ENCODE measurements around the gene ATP10D.
A peak's percentile ranks its signal among the peaks of the same experiment; 100 is the strongest.
"Not testable (repeated sequence)": the region's sequence is repeated elsewhere in the genome, so short reads cannot be mapped to it uniquely, and the experiment has no call there.

Gene ATP10D

DNA sequence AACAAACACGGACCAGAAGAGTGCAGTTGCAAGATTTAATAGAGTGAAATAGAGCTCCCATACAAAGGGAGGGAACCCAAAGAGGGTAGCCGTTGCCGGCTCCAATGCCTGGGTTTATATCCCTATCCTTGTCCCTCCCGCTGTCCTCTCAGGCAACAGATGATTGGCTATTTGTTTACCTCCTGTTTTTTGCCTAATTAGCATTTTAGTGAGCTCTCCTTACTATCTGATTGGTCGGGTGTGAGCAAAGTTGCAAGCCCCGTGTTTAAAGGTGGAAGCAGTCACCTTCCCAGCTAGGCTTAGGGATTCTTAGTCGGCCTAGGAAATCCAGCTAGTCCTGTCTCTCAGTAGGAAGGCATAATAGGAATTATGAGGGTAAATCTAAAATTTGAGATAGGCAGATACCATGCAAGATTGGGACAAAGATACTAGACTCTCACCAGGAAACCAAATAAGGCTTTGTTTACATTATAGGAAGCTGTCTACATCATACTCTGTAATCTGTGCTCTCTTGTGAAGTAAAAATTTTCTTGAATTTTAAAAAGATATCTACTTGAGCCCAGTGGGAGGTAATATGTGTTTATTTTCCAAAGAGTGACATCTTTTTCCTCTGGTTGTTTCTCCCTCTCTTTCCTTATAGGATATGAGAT, 65.9 kb downstream of the ATP10D start:
- H3K4me3 Mint-ChIP-seq: no peak overlapping the region
- H3K36me3 Mint-ChIP-seq (ENCODE audit: insufficient read depth): peaks cover 1% of the 10 kb centered on the region
- H3K9me3 Mint-ChIP-seq: no peaks in the 10 kb centered on the region
- no peaks in the 10 kb centered on the region for H3K4me1 Mint-ChIP-seq
- no peaks in the 10 kb centered on the region for H3K27me3 Mint-ChIP-seq
- DNase-seq (ENCODE audit: low spot score in 2 of 2): no peak
- H3K27ac Mint-ChIP-seq (ENCODE audit: low read depth): no peak overlapping the region
- ATAC-seq (replicated peaks; ENCODE audit: extremely low read depth, poor library complexity, severe bottlenecking): no peak

DNA sequence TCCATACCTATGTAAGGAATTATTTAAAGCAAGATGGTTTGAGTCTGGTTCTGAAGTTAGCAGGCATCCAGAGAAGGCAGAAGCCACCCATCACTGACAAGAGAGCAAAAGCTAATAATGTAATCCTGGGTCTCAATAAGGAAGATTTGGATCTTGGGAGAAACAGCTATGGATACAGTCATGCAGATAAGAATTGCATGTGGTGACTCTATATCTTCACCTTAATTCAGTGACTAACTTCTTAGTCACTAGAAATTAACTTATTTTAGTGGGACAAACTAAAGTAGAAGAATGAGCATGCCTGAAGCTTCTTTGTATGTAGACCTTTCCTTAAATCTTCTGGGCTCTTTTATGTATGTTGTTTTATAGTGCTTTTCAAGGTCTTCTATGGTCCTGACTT, 66.6 kb downstream of the ATP10D start:
- no peak overlapping the region for H3K27ac Mint-ChIP-seq (ENCODE audit: low read depth)
- H3K27me3 Mint-ChIP-seq: no peaks in the 10 kb centered on the region
- H3K36me3 Mint-ChIP-seq (ENCODE audit: insufficient read depth): peaks cover 1% of the 10 kb centered on the region
- no peak overlapping the region for H3K4me3 Mint-ChIP-seq
- ATAC-seq (replicated peaks; ENCODE audit: extremely low read depth, poor library complexity, severe bottlenecking): no peak
- no peaks in the 10 kb centered on the region for H3K9me3 Mint-ChIP-seq
- no peak for DNase-seq (ENCODE audit: low spot score in 2 of 2)
- no peaks in the 10 kb centered on the region for H3K4me1 Mint-ChIP-seq

DNA sequence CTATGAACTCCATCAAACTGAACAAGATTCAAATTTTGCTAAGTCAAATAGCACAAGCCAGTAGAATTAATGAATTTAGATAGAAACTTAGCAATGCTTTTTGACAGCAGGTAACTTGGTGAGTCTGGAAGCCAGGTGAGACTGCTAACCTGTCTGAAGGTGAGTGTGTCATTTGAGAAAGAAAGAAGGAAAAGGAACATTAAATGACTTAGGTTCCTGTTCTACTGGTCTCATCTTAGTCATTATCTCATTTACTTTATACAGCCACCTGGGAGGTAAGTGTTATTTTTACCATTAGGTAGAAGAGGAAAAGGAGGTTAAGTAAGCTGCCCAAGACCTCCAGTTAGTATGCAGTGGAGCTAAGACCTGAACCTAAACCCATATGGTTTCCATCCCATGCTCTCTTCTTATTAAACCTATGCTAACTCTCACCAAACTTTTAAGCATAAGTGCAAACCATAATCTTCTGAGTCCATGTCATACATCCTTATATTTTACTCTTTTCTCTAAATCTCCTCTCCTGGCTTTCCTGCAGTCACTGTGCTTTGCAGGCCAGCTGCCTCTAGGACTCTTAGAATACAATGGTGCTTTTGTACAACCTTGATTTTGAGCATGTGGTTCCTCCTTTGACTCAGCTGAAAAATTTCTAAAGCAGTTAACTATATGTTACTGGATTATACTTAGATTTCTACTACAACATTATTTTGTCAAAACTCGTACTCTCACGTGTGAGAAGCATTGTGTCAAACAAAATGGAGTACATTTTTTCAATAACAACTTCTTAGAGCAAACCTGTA, 68.5 kb downstream of the ATP10D start:
- Mint-ChIP-seq H3K4me1 (no peaks in the 10 kb centered on the region), H3K9me3 (no peaks in the 10 kb centered on the region), H3K27ac (ENCODE audit: low read depth) (no peak overlapping the region), H3K4me3 (no peak overlapping the region), H3K36me3 (ENCODE audit: insufficient read depth) (peaks cover under 1% of the 10 kb centered on the region), H3K27me3 (no peaks in the 10 kb centered on the region)
- DNase-seq (ENCODE audit: low spot score in 2 of 2) (no peak), ATAC-seq (replicated peaks; ENCODE audit: extremely low read depth, poor library complexity, severe bottlenecking) (no peak)

DNA sequence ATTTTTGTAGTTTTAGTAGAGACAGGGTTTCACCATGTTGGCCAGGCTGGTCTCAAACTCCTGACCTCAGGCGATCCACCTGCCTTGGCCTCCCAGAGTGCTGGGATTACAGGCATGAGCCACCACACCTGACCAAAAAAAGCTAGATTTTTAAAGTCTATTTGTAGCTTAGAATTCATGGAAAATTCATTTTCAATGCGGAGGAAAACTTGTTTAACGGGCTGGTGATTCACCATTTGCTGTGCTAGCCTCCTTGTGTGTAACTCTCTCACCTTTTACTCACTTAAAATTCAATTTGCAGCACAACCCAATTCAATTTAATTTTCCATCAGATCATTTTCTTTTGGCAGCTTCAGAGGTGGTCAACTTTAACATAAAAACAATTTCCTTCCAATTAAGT, 70.8 kb downstream of the ATP10D start:
- ATAC-seq (replicated peaks; ENCODE audit: extremely low read depth, poor library complexity, severe bottlenecking); H3K27me3 Mint-ChIP-seq; H3K4me1 Mint-ChIP-seq; H3K27ac Mint-ChIP-seq (ENCODE audit: low read depth); H3K4me3 Mint-ChIP-seq; H3K9me3 Mint-ChIP-seq; H3K36me3 Mint-ChIP-seq (ENCODE audit: insufficient read depth); DNase-seq (ENCODE audit: low spot score in 2 of 2): not testable (repeated sequence)

DNA sequence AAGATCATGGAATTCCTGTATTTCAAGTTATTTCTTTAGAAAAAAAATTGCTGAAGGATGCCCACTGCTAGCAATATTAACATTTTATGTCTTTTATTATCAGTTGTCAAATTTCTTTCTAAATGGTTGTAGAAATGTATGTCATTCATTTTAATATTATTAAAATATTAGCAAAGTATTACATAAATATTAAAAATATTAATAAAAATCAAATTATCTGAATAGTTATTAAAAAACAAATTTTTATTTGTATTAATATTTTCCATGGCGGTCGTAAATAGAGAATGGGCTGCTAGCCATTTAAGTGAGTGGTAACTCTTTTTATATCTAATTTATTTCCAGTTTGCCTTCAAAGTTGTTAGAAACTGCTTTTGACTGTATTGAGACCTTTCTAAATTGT, 72.2 kb downstream of the ATP10D start:
- H3K4me1 Mint-ChIP-seq: peaks cover 3% of the 10 kb centered on the region
- no peak overlapping the region for H3K4me3 Mint-ChIP-seq
- H3K9me3 Mint-ChIP-seq: no peaks in the 10 kb centered on the region
- H3K36me3 Mint-ChIP-seq (ENCODE audit: insufficient read depth): no peaks in the 10 kb centered on the region
- no peak for ATAC-seq (replicated peaks; ENCODE audit: extremely low read depth, poor library complexity, severe bottlenecking)
- no peaks in the 10 kb centered on the region for H3K27me3 Mint-ChIP-seq
- no peak for DNase-seq (ENCODE audit: low spot score in 2 of 2)
- no peak overlapping the region for H3K27ac Mint-ChIP-seq (ENCODE audit: low read depth)

DNA sequence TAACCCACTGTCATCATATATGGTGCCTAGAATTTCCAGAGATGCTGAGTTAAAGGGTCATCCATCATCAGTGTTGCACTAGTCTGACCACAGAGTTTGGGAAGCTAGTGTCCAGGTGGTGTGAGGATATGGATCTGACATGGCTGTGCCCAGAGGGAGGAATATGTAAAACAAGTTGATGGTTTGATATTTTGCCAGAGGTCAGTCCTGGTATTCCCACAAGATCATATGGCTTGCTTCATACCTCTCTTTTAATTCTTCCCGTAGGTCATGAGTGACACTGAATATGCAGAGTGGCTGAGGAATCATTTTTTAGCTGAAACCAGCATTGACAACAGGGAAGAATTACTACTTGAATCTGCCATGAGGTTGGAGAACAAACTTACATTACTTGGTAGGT, 75.6 kb downstream of the ATP10D start:
- no peak overlapping the region for H3K27ac Mint-ChIP-seq (ENCODE audit: low read depth)
- ATAC-seq (replicated peaks; ENCODE audit: extremely low read depth, poor library complexity, severe bottlenecking) (no peak), DNase-seq (ENCODE audit: low spot score in 2 of 2) (no peak)

DNA sequence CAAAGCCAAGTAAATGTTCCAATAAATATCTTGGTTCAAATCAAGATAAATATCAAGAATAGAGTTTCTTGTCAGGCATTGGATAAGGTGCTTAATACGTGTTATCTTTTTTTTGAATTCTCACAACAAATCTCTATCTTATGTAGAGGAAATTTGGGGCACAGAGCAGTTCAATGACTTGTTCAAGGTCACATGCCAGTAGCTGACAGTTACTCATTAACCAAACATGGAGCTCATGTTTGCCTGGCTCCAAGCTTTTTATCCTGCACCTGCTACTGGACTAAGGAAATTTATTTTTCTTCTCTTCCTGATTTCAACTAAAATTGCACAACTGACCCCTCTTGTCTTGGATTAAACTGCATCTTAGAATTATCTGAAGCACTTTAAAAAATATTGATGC, 76.3 kb downstream of the ATP10D start:
- no peaks in the 10 kb centered on the region for H3K9me3 Mint-ChIP-seq
- no peaks in the 10 kb centered on the region for H3K27me3 Mint-ChIP-seq
- no peak for ATAC-seq (replicated peaks; ENCODE audit: extremely low read depth, poor library complexity, severe bottlenecking)
- peaks cover 4% of the 10 kb centered on the region for H3K36me3 Mint-ChIP-seq (ENCODE audit: insufficient read depth)
- H3K4me1 Mint-ChIP-seq: peaks cover 11% of the 10 kb centered on the region
- no peak overlapping the region for H3K27ac Mint-ChIP-seq (ENCODE audit: low read depth)
- no peak overlapping the region for H3K4me3 Mint-ChIP-seq
- DNase-seq (ENCODE audit: low spot score in 2 of 2): no peak

More for the DNA sequence above, 75.6 kb downstream of the ATP10D start:
- peaks cover 11% of the 10 kb centered on the region for H3K4me1 Mint-ChIP-seq
- H3K36me3 Mint-ChIP-seq (ENCODE audit: insufficient read depth): peaks cover 4% of the 10 kb centered on the region
- no peaks in the 10 kb centered on the region for H3K9me3 Mint-ChIP-seq
- no peak overlapping the region for H3K4me3 Mint-ChIP-seq
- no peaks in the 10 kb centered on the region for H3K27me3 Mint-ChIP-seq

DNA sequence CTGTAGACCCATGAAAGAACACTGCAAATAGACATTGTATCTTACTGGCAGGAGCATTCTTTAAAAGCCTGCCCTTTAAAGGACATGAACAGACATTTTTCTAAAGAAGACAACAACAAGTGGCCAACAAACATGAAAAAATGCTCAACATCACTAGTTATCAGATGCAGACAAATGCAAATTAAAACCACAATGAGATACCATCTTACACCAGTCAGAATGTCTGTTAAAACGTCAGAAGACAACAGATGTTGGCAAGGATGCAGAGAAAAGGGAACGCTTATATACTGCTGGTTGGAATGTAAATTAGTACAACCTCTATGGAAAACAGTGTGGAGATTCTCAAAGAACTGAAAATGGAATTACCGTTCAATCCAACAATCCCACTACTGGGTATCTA, 77.2 kb downstream of the ATP10D start:
- DNase-seq (ENCODE audit: low spot score in 2 of 2) (no peak), ATAC-seq (replicated peaks; ENCODE audit: extremely low read depth, poor library complexity, severe bottlenecking) (peak; percentile 43)
- H3K9me3 Mint-ChIP-seq: no peaks in the 10 kb centered on the region
- H3K4me1 Mint-ChIP-seq: peaks cover 11% of the 10 kb centered on the region
- no peaks in the 10 kb centered on the region for H3K27me3 Mint-ChIP-seq
- peaks cover 6% of the 10 kb centered on the region for H3K36me3 Mint-ChIP-seq (ENCODE audit: insufficient read depth)
- H3K4me3 Mint-ChIP-seq: no peak overlapping the region
- no peak overlapping the region for H3K27ac Mint-ChIP-seq (ENCODE audit: low read depth)

DNA sequence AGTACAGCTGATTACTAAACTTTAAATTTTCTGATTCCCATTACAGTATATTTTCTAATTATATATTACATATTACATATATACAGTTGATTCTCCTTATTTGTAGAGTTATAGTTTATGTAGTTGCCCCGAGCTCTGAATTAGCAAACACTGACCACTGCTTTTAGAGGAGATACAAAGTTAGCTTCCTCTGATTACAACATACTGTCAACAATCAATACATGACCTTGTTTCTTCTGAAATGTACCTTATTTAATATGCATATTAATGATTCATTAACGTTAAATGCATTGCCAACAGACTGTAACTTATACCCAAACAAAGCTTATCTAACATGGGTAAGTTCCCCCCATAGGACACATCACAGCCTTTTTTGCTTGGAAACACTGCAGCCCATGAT, 81.5 kb downstream of the ATP10D start:
- Mint-ChIP-seq H3K9me3 (no peaks in the 10 kb centered on the region), H3K36me3 (ENCODE audit: insufficient read depth) (peaks cover 11% of the 10 kb centered on the region), H3K27ac (ENCODE audit: low read depth) (no peak overlapping the region), H3K4me3 (no peak overlapping the region), H3K27me3 (no peaks in the 10 kb centered on the region), H3K4me1 (peaks cover 11% of the 10 kb centered on the region)
- DNase-seq (ENCODE audit: low spot score in 2 of 2) (no peak), ATAC-seq (replicated peaks; ENCODE audit: extremely low read depth, poor library complexity, severe bottlenecking) (no peak)

DNA sequence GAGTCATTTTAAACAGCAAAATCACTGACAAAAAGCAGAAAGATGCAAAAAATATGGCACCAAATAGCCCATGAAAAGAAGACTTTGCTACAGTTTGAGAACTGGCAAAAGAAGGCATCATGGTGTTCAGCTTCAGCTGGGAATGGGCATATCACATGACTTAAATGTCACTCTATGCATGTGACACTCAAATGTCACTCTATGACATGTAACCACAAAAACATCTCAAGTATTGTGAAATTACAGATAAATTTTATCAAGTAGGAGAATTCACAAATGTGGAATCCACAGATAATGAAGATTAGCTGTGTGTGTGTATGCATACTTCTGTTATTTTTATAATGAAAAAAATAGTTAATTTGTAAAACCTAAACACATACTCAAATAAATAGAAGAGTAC, 81.9 kb downstream of the ATP10D start:
- H3K4me1 Mint-ChIP-seq: peaks cover 11% of the 10 kb centered on the region
- no peaks in the 10 kb centered on the region for H3K9me3 Mint-ChIP-seq
- DNase-seq (ENCODE audit: low spot score in 2 of 2): no peak
- ATAC-seq (replicated peaks; ENCODE audit: extremely low read depth, poor library complexity, severe bottlenecking): no peak
- H3K36me3 Mint-ChIP-seq (ENCODE audit: insufficient read depth): peaks cover 11% of the 10 kb centered on the region
- H3K27ac Mint-ChIP-seq (ENCODE audit: low read depth): no peak overlapping the region
- H3K27me3 Mint-ChIP-seq: no peaks in the 10 kb centered on the region
- H3K4me3 Mint-ChIP-seq: no peak overlapping the region

DNA sequence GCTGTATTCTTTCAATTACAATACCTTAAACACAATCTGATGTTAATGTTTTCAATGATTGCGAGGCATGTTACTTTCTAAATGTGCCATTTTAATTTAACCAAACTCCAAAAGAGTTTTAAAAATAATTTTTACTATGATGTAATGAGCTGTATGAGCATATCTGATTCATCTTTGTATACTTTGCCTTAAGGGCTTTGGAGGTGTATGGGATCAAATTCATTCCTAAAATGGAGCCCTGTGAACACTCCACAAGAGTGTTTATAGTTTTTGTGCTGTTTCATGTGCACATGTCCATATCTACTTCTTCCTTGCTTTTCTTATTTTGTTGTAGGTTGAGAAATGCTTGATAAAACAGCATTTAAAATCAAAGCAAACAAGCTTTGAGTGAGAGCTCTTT, 82.4 kb downstream of the ATP10D start:
- Mint-ChIP-seq H3K4me3 (no peak overlapping the region), H3K4me1 (peaks cover 5% of the 10 kb centered on the region), H3K27ac (ENCODE audit: low read depth) (no peak overlapping the region), H3K36me3 (ENCODE audit: insufficient read depth) (peaks cover 14% of the 10 kb centered on the region), H3K27me3 (no peaks in the 10 kb centered on the region), H3K9me3 (no peaks in the 10 kb centered on the region)
- DNase-seq (ENCODE audit: low spot score in 2 of 2): no peak
- ATAC-seq (replicated peaks; ENCODE audit: extremely low read depth, poor library complexity, severe bottlenecking): no peak

DNA sequence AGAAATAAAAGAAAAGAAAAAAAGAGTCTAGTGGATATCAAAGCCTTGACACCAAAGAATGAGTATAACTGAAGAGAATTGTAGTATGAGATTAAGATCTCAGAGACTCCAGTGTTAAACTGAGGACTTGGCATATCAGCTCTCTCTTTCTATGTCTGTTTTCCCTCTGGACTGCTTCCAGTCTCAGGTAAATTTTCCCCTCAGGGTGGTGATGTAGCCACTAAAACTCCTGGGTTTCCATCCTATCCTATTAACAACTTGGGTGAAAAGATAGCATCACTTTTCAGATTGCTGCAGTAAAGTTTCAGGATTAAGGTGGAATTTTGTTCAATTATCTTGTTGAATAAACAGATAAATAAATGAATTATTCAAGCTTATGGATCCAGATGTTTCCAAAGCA, 85.7 kb downstream of the ATP10D start:
- DNase-seq (ENCODE audit: low spot score in 2 of 2) (no peak), ATAC-seq (replicated peaks; ENCODE audit: extremely low read depth, poor library complexity, severe bottlenecking) (no peak)
- peaks cover 16% of the 10 kb centered on the region for H3K36me3 Mint-ChIP-seq (ENCODE audit: insufficient read depth)
- no peak overlapping the region for H3K27ac Mint-ChIP-seq (ENCODE audit: low read depth)
- no peaks in the 10 kb centered on the region for H3K9me3 Mint-ChIP-seq
- no peaks in the 10 kb centered on the region for H3K27me3 Mint-ChIP-seq
- no peak overlapping the region for H3K4me3 Mint-ChIP-seq
- H3K4me1 Mint-ChIP-seq: no peaks in the 10 kb centered on the region

DNA sequence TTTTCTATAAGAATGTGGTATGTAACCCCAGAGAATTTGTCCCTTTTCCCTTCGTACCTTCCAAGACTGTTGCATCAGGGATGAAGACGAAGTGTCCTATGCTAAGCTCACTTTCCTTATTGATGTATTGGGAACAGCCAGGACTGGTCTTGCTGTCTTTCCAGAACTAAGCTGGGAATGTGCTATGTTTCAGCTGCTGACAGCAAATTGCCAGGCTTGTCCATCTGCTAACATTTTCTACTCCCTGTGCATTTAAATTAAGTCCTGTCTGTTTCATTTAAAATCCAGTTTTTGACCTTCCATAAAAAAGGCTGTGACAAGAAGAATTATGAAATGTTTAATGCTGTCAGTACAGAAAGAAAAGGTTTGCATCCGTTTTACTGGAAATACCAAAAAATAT, 87.9 kb downstream of the ATP10D start:
- no peak for DNase-seq (ENCODE audit: low spot score in 2 of 2)
- Mint-ChIP-seq H3K27me3 (no peaks in the 10 kb centered on the region), H3K4me3 (no peak overlapping the region), H3K36me3 (ENCODE audit: insufficient read depth) (peaks cover 13% of the 10 kb centered on the region), H3K9me3 (no peaks in the 10 kb centered on the region), H3K4me1 (no peaks in the 10 kb centered on the region), H3K27ac (ENCODE audit: low read depth) (no peak overlapping the region)
- ATAC-seq (replicated peaks; ENCODE audit: extremely low read depth, poor library complexity, severe bottlenecking): no peak

Data from central memory CD8-positive, alpha-beta T cell (primary cell).